ENCODE measurements around the gene VEGFC.

VEGFC gene

DNA sequence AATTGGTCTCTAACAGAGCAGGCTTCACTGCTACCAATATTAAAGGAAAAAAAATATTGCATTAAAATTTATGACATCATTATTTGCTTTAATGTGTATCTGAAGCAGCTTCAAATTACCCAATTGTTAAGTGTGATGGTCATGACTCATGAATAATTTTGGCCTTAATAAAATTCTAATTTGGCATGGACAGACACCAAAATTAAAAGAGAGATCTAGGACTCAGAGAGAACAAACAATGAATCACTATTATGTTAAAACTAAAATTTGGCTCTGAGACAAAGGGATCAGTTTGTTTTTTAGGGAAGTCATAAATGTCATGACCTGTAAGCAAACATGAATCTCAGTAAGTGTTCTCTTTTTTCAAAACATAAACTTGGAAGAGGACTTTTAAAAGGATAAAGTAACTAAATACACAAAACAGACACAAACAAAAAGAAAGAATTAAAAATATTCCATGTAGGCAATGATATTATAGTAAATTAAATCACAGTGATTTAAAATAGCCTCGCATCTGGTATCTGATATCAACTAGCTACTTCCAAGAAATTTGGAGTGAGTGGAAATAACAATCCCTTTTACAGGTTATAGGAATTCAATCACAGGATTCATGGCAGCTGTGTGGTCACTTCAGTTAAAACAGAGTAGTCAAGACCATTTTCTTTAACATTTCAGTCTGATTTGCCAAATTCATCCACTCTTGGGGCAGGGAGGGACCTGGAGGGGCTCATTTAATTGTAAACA, 11.6 kb downstream of the VEGFC start:
- Histone ChIP-seq H3K9ac (ENCODE audit: low read length) (no peak overlapping the region), H3K79me1 (ENCODE audit: low read length) (no peaks in the 10 kb centered on the region), H3K36me3 (ENCODE audit: control insufficient read depth, insufficient read depth, low read length) (no peaks in the 10 kb centered on the region), H3K4me3 (ENCODE audit: low read length) (no peak overlapping the region), H3K23ac (ENCODE audit: low read length) (no peak overlapping the region), H3K4me2 (ENCODE audit: low read length) (no peak overlapping the region), H3K56ac (ENCODE audit: low read length) (no peak overlapping the region), H4K8ac (ENCODE audit: low read depth, low read length) (no peak overlapping the region), H3K18ac (ENCODE audit: low read length) (no peak overlapping the region), H2BK5ac (ENCODE audit: low read length) (no peak overlapping the region), H2BK15ac (replicated peaks; ENCODE audit: low read depth) (no peak overlapping the region), H4K5ac (ENCODE audit: low read length) (no peak overlapping the region), H3K4me1 (ENCODE audit: control insufficient read depth, low read depth, low read length) (no peaks in the 10 kb centered on the region), H3K27me3 (ENCODE audit: insufficient read depth, low read length, poor library complexity) (no peaks in the 10 kb centered on the region), H3K4ac (ENCODE audit: low read depth, low read length) (no peak overlapping the region), H3K79me2 (ENCODE audit: control insufficient read depth, insufficient read depth, low read length) (no peaks in the 10 kb centered on the region), H3K27ac (ENCODE audit: low read depth, low read length) (no peak overlapping the region), H2AK5ac (ENCODE audit: low read length) (no peak overlapping the region), H2BK120ac (ENCODE audit: low read depth, low read length) (no peak overlapping the region)
- no CpG with 5 or more reads among the region's 1 CpG for WGBS (ENCODE audit: extremely low coverage, insufficient coverage, low lambda C conversion rate)
- no peak for DNase-seq

DNA sequence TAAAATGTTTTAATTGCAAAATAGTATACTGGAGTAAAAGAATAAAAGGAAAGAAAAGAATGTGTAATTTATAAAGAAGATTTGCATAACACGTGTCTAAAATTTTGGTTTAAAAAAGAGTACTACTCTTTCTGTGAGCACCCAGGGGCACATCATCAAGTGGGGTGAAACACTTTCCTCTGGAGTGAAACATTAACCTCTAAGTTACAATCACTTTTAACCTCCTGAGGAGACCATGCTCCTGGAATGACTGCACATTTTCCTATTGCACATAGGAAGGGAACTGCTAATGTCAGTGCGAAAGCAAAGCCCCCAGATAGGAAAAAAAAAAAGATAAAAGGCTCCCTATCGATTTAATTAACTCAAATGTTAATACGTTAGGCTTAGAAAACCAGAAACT, 13.3 kb downstream of the VEGFC start:
- Histone ChIP-seq H3K4me2 (ENCODE audit: low read length) (no peak overlapping the region), H3K79me1 (ENCODE audit: low read length) (no peaks in the 10 kb centered on the region), H3K18ac (ENCODE audit: low read length) (no peak overlapping the region), H2BK15ac (replicated peaks; ENCODE audit: low read depth) (no peak overlapping the region), H2AK5ac (ENCODE audit: low read length) (no peak overlapping the region), H3K4me3 (ENCODE audit: low read length) (no peak overlapping the region), H2BK120ac (ENCODE audit: low read depth, low read length) (no peak overlapping the region), H4K5ac (ENCODE audit: low read length) (no peak overlapping the region), H3K56ac (ENCODE audit: low read length) (no peak overlapping the region), H3K27me3 (ENCODE audit: insufficient read depth, low read length, poor library complexity) (no peaks in the 10 kb centered on the region), H2BK5ac (ENCODE audit: low read length) (no peak overlapping the region), H3K23ac (ENCODE audit: low read length) (no peak overlapping the region), H3K79me2 (ENCODE audit: control insufficient read depth, insufficient read depth, low read length) (no peaks in the 10 kb centered on the region), H3K36me3 (ENCODE audit: control insufficient read depth, insufficient read depth, low read length) (no peaks in the 10 kb centered on the region), H3K27ac (ENCODE audit: low read depth, low read length) (no peak overlapping the region), H3K9ac (ENCODE audit: low read length) (no peak overlapping the region), H3K4me1 (ENCODE audit: control insufficient read depth, low read depth, low read length) (no peaks in the 10 kb centered on the region), H4K8ac (ENCODE audit: low read depth, low read length) (no peak overlapping the region), H3K4ac (ENCODE audit: low read depth, low read length) (no peak overlapping the region)
- WGBS (ENCODE audit: extremely low coverage, insufficient coverage, low lambda C conversion rate) = 100% methylated on average over 1 of the region's 4 CpGs
- no peak for DNase-seq

DNA sequence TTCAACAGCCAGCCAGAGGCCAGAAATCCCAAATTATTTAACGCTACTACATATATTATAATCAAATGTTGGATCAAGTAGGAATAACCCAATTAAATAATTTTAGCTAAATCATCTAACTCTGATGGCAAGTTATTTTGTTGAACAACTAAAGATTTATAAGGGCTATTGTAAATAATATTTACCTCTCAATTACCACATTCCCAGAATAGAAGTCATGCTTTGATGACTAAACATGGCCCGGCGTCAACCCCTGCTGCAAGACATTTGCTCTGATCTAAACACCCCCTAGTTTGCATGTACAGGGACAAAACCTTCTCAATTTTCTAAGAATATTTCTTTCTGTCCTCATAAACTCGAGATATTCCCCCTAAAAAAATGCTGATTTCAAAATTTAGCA, 14.2 kb downstream of the VEGFC start:
- Histone ChIP-seq H2BK120ac (ENCODE audit: low read depth, low read length) (no peak overlapping the region), H3K79me2 (ENCODE audit: control insufficient read depth, insufficient read depth, low read length) (no peaks in the 10 kb centered on the region), H2AK5ac (ENCODE audit: low read length) (no peak overlapping the region), H3K23ac (ENCODE audit: low read length) (no peak overlapping the region), H4K5ac (ENCODE audit: low read length) (no peak overlapping the region), H3K79me1 (ENCODE audit: low read length) (no peaks in the 10 kb centered on the region), H3K4me3 (ENCODE audit: low read length) (no peak overlapping the region), H2BK15ac (replicated peaks; ENCODE audit: low read depth) (no peak overlapping the region), H3K4ac (ENCODE audit: low read depth, low read length) (no peak overlapping the region), H3K27me3 (ENCODE audit: insufficient read depth, low read length, poor library complexity) (no peaks in the 10 kb centered on the region), H3K4me1 (ENCODE audit: control insufficient read depth, low read depth, low read length) (no peaks in the 10 kb centered on the region), H4K8ac (ENCODE audit: low read depth, low read length) (no peak overlapping the region), H3K4me2 (ENCODE audit: low read length) (no peak overlapping the region), H3K56ac (ENCODE audit: low read length) (no peak overlapping the region), H3K27ac (ENCODE audit: low read depth, low read length) (no peak overlapping the region), H2BK5ac (ENCODE audit: low read length) (no peak overlapping the region), H3K36me3 (ENCODE audit: control insufficient read depth, insufficient read depth, low read length) (no peaks in the 10 kb centered on the region), H3K18ac (ENCODE audit: low read length) (no peak overlapping the region), H3K9ac (ENCODE audit: low read length) (no peak overlapping the region)
- DNase-seq = no peak
- no CpG with 5 or more reads among the region's 4 CpGs for WGBS (ENCODE audit: extremely low coverage, insufficient coverage, low lambda C conversion rate)

DNA sequence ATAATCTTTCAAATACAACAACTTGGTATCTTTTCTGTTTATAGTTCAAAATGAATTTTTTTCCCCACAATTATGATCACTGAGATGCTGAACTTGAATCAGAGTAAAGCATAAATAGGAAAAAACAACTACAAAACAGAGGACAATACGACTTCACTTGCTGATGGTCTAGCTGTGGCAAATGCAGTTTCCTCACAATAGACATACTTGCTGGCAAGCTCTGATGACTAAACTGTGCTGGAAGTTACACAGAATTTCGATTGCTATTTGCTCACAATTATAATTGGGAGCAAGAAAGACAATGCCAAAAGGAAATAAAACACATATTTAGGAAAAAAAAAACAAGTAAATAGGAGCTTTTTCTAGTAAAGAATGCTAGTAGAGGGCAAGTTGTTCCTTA, 14.7 kb downstream of the VEGFC start:
- Histone ChIP-seq H3K4me1 (ENCODE audit: control insufficient read depth, low read depth, low read length) (no peaks in the 10 kb centered on the region), H2AK5ac (ENCODE audit: low read length) (no peak overlapping the region), H3K56ac (ENCODE audit: low read length) (no peak overlapping the region), H3K27me3 (ENCODE audit: insufficient read depth, low read length, poor library complexity) (no peaks in the 10 kb centered on the region), H2BK15ac (replicated peaks; ENCODE audit: low read depth) (no peak overlapping the region), H3K4me3 (ENCODE audit: low read length) (no peak overlapping the region), H3K23ac (ENCODE audit: low read length) (no peak overlapping the region), H2BK5ac (ENCODE audit: low read length) (no peak overlapping the region), H3K4me2 (ENCODE audit: low read length) (no peak overlapping the region), H3K27ac (ENCODE audit: low read depth, low read length) (no peak overlapping the region), H3K79me2 (ENCODE audit: control insufficient read depth, insufficient read depth, low read length) (no peaks in the 10 kb centered on the region), H3K9ac (ENCODE audit: low read length) (no peak overlapping the region), H2BK120ac (ENCODE audit: low read depth, low read length) (no peak overlapping the region), H3K4ac (ENCODE audit: low read depth, low read length) (no peak overlapping the region), H3K36me3 (ENCODE audit: control insufficient read depth, insufficient read depth, low read length) (no peaks in the 10 kb centered on the region), H4K8ac (ENCODE audit: low read depth, low read length) (no peak overlapping the region), H3K79me1 (ENCODE audit: low read length) (no peaks in the 10 kb centered on the region), H3K18ac (ENCODE audit: low read length) (no peak overlapping the region), H4K5ac (ENCODE audit: low read length) (no peak overlapping the region)
- no peak for DNase-seq
- WGBS (ENCODE audit: extremely low coverage, insufficient coverage, low lambda C conversion rate) = no CpG with 5 or more reads among the region's 2 CpGs

DNA sequence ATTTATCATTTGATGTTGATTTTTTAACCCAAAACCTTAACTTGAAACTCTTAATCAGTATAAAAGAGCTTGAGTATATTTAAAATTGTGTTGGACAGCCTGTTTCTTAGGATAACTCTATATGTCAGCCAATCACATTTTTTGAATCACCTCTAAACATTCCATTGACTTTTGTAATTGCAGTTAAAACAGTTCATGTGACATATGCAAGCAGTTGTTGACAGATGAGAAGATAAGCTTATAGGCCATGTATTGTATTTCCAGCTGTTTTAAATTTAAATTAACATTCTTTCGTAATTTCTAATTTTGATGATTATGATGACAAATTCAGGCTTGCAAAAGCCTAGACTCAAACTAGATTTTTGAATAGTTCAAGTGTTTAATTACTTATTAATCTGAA, 17.4 kb downstream of the VEGFC start:
- Histone ChIP-seq H2BK5ac (ENCODE audit: low read length) (no peak overlapping the region), H3K79me2 (ENCODE audit: control insufficient read depth, insufficient read depth, low read length) (no peaks in the 10 kb centered on the region), H2BK120ac (ENCODE audit: low read depth, low read length) (no peak overlapping the region), H4K5ac (ENCODE audit: low read length) (no peak overlapping the region), H2AK5ac (ENCODE audit: low read length) (no peak overlapping the region), H3K4me2 (ENCODE audit: low read length) (no peak overlapping the region), H3K79me1 (ENCODE audit: low read length) (no peaks in the 10 kb centered on the region), H3K27ac (ENCODE audit: low read depth, low read length) (no peak overlapping the region), H3K18ac (ENCODE audit: low read length) (no peak overlapping the region), H3K27me3 (ENCODE audit: insufficient read depth, low read length, poor library complexity) (no peaks in the 10 kb centered on the region), H3K23ac (ENCODE audit: low read length) (no peak overlapping the region), H3K9ac (ENCODE audit: low read length) (no peak overlapping the region), H3K36me3 (ENCODE audit: control insufficient read depth, insufficient read depth, low read length) (no peaks in the 10 kb centered on the region), H3K4me3 (ENCODE audit: low read length) (no peak overlapping the region), H3K4me1 (ENCODE audit: control insufficient read depth, low read depth, low read length) (no peaks in the 10 kb centered on the region), H2BK15ac (replicated peaks; ENCODE audit: low read depth) (no peak overlapping the region), H3K4ac (ENCODE audit: low read depth, low read length) (no peak overlapping the region), H3K56ac (ENCODE audit: low read length) (no peak overlapping the region), H4K8ac (ENCODE audit: low read depth, low read length) (no peak overlapping the region)
- no CpG with 5 or more reads among the region's 1 CpG for WGBS (ENCODE audit: extremely low coverage, insufficient coverage, low lambda C conversion rate)
- no peak for DNase-seq

DNA sequence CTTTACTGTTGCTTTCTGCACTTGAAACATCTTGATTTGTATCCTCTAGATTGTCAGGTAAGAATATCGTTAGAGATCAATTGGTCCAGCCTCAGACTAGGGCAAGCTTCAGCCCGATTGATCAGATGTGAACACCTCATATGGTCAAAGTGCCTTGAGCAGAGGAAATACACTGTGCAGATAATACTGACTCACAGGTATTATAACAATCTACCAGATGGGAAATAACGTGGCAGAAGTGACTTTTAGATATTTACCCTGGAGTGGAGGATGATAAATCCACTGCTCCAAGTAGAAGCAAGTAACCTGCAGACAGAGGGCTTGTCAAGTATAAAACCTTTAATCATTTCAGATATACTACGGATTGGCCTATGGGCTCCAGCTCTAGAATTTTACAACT, 17.9 kb downstream of the VEGFC start:
- Histone ChIP-seq H2BK120ac (ENCODE audit: low read depth, low read length) (no peak overlapping the region), H2AK5ac (ENCODE audit: low read length) (no peak overlapping the region), H3K27ac (ENCODE audit: low read depth, low read length) (no peak overlapping the region), H4K5ac (ENCODE audit: low read length) (no peak overlapping the region), H3K79me1 (ENCODE audit: low read length) (no peaks in the 10 kb centered on the region), H2BK5ac (ENCODE audit: low read length) (no peak overlapping the region), H3K27me3 (ENCODE audit: insufficient read depth, low read length, poor library complexity) (no peaks in the 10 kb centered on the region), H4K8ac (ENCODE audit: low read depth, low read length) (no peak overlapping the region), H2BK15ac (replicated peaks; ENCODE audit: low read depth) (no peak overlapping the region), H3K23ac (ENCODE audit: low read length) (no peak overlapping the region), H3K4ac (ENCODE audit: low read depth, low read length) (no peak overlapping the region), H3K4me3 (ENCODE audit: low read length) (no peak overlapping the region), H3K79me2 (ENCODE audit: control insufficient read depth, insufficient read depth, low read length) (no peaks in the 10 kb centered on the region), H3K4me2 (ENCODE audit: low read length) (no peak overlapping the region), H3K9ac (ENCODE audit: low read length) (no peak overlapping the region), H3K36me3 (ENCODE audit: control insufficient read depth, insufficient read depth, low read length) (no peaks in the 10 kb centered on the region), H3K4me1 (ENCODE audit: control insufficient read depth, low read depth, low read length) (no peaks in the 10 kb centered on the region), H3K56ac (ENCODE audit: low read length) (no peak overlapping the region), H3K18ac (ENCODE audit: low read length) (no peak overlapping the region)
- no peak for DNase-seq
- WGBS (ENCODE audit: extremely low coverage, insufficient coverage, low lambda C conversion rate) = no CpG with 5 or more reads among the region's 4 CpGs
